Epithelial cell of proximal tubule (primary cell): ENCODE data around the gene PDLIM7. TPM values are rescaled to one million over a fixed set of nuclear protein-coding genes. Genes with fewer than 3 reads are reported as not detected.
A peak's percentile ranks its signal among the peaks of the same experiment; 100 is the strongest.

Experiments used
- DNase-seq: peaks from one replicate; pipeline ENCODE4 v3.0.0-alpha.2; 2011; ENCODE audit warnings: low read depth
- H3K4me3 ChIP-seq: 2 replicates; pipeline ENCODE4 v1.5.1; 2011; ENCODE audit warnings: low read depth, mild to moderate bottlenecking, low read length
- total RNA-seq: library from RNA; depleted of rRNA; stranded (reverse); fragments of >200 nt; gene quantifications from 2 replicates; pipeline ENCODE4 v1.2.3, GENCODE V29; 2015
- TF ChIP-seq, protein P1 (sequence below): conservative IDR thresholded peaks from 2 replicates; pipeline ENCODE4 v1.5.1; 2012; ENCODE audit warnings: low read depth, mild to moderate bottlenecking, low read length

The PDLIM7 gene
- total RNA-seq, 1 donor from 2014 or later: 286 TPM

DNA sequence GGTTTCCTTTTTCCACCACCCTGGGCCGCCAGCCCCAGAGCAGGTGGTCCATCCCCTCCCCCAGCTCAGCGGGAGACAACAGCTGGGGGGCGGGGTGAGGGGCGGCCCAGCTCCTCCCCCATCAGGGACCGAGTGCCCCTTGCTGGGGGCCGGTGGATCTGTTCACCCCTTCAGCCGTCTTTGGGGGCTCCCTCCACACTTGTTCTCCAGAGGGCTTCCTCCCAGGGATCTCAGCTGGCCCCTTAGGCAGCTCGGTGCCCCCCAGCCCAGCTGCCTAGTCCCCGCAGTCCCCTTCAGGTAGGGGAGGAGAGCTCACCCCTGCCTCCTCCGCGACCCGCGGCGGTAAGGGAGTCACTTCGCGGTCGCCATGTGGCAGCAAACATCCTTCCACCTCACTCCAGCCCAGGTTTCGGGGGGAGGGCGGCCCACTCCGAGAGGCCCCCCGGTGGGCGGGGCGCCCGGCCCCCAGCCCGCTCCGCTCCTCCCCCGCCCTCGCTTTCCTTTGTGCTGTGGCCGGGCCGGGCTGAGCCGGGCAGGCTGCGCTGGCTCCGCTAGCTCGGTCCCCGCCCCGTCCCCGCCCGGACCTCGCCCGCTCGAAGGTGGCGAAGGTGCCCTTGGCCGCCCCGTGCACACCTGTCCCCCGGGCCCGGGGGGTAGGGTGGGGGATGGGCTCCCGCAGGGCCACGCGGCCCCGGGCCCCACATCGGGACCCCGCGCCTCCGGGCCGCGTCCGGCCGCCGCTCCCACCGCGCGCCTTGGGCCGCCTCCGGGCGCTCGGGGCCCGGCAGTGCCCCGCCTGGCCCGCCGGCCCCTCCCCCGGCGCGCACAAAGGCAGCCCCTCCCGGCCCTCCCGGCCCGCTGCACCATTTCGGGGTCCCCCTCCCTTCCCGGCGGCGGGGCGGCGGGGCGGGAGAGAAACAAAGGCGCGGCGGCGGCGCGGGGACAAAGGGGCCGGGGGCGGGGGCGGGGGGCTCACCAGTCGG is 24.7 kb downstream of the PDLIM7 start:
- no peak for DNase-seq
- peak overlapping the region; percentile 78 for H3K4me3 ChIP-seq
- TF ChIP-seq, protein P1, sequence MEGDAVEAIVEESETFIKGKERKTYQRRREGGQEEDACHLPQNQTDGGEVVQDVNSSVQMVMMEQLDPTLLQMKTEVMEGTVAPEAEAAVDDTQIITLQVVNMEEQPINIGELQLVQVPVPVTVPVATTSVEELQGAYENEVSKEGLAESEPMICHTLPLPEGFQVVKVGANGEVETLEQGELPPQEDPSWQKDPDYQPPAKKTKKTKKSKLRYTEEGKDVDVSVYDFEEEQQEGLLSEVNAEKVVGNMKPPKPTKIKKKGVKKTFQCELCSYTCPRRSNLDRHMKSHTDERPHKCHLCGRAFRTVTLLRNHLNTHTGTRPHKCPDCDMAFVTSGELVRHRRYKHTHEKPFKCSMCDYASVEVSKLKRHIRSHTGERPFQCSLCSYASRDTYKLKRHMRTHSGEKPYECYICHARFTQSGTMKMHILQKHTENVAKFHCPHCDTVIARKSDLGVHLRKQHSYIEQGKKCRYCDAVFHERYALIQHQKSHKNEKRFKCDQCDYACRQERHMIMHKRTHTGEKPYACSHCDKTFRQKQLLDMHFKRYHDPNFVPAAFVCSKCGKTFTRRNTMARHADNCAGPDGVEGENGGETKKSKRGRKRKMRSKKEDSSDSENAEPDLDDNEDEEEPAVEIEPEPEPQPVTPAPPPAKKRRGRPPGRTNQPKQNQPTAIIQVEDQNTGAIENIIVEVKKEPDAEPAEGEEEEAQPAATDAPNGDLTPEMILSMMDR: no peak

- DNase-seq: no peak
- TF ChIP-seq, protein P1: no peak
- H3K4me3 ChIP-seq: peak overlapping the region; percentile 78
Measured at GRCh38 chr5:177471610-177472356, 25.6 kb downstream of the PDLIM7 start.

GRCh38 chr5:177470759-177471536 is 26.5 kb downstream of the PDLIM7 start:
- peak overlapping the region; percentile 18 for H3K4me3 ChIP-seq
- DNase-seq: no peak
- TF ChIP-seq, protein P1: no peak

DNA sequence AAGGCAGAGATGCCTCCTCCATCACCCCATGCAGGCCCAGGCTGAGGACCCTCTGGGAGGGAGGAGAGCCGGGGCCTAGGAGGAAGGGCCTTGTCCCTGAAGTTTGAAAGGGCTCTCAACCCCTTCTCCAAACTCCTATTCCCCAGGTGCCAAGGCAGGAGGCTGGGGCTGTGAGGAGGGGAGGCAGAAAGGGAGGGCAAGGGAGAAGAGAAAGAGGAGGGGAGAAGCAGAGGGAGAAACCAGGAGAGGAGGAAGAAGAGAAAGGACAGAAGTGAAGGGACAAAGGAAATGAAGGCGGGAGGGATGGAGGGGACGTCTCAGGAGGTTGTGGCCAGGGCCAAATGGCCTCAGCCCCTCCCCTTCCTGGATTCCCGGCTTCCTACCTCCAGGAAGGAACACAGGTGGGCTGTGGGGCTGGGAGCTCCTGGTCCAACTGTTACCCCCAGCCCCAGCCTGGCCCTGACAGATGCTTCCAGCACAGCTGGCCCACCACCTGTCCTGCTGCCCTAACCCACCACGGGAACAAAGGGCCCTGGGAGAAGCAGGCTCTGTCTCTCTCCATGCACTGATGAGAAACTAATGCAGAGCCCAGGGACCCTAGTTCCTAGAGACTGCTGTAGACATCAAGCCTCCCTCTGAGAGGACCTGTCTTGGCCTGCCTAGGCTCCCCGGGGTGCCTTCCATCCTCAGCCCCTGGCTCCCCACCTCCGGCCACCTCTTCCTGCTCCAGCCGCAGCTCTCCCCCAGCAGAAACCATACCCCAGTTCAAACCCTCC is 27.5 kb downstream of the PDLIM7 start:
- no peak overlapping the region for H3K4me3 ChIP-seq
- TF ChIP-seq, protein P1: no peak
- no peak for DNase-seq

DNA sequence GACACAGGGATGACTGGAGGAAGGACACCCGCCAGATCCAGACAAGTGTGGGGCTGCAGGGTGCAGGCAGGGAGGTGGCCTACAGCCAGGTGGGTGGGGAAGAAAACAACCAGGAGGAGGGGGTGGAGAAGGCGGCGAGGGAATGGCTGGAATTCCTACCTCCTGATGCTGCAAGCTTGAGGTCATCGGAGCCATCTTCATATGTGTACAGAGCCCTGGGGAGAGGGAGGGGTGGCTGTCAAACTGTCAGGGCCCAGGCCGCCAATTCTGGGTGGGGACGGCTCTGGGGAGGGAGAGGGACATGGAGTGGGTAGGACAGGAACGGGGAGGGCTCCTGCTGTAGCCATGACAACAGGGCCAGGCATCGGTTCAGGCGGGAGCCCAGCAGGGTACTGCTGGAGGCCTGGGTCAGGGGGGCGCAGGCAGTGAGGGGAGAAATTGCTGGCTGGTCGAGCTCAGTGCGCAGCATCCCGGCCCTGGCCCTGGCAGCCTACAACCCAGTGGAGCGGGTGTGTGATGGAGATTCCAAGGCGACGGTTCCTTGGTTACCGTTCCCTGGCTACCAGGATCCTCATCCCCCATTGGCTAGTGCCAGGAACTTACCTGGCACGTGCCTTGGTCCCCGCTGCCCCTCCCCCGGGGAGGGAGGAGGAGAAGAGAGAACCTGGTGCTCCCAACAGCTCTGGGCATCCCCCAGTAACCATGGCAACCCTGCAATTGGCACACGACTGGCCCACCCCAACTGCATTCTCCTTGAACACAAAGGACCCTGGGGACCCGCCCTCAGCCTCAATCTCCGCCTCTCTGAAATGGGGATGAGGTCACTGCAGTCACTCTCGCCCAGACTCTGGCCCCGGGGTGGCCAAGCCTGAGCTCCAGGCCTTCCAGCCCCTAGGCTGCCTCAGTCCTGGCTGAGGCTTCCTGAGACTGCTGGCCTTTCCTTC is 28.4 kb downstream of the PDLIM7 start:
- no peak overlapping the region for H3K4me3 ChIP-seq
- DNase-seq: no peak
- TF ChIP-seq, protein P1: no peak
